ENCODE results near the gene CREB5. TPM values are rescaled to one million over a fixed set of nuclear protein-coding genes. Genes with fewer than 3 reads are reported as not detected.
"Not testable (repeated sequence)": the region's sequence is repeated elsewhere in the genome, so short reads cannot be mapped to it uniquely, and the experiment has no call there.

Gene CREB5
- total RNA-seq, 1 donor from 2014 or later: 4.6 TPM

- Mint-ChIP-seq H3K9me3 (ENCODE audit: low read depth) (no peaks in the 10 kb centered on the region), H3K4me1 (ENCODE audit: low read depth) (peaks cover 7% of the 10 kb centered on the region), H3K36me3 (ENCODE audit: insufficient read depth) (no peaks in the 10 kb centered on the region), H3K4me3 (ENCODE audit: low read depth) (no peak overlapping the region), H3K27me3 (peaks cover 8% of the 10 kb centered on the region), H3K27ac (no peak overlapping the region)
- DNase-seq (ENCODE audit: low spot score, unreplicated experiment): no peak
- TF ChIP-seq CTCF (IDR thresholded peaks at IDR 0.05; ENCODE audit: unreplicated experiment): no peak
Measured at GRCh38 chr7:28597284-28597683, 185.0 kb downstream of the CREB5 start.

GRCh38 chr7:28598037-28598436 lies 185.7 kb downstream of the CREB5 start:
- H3K9me3 Mint-ChIP-seq (ENCODE audit: low read depth); H3K36me3 Mint-ChIP-seq (ENCODE audit: insufficient read depth); DNase-seq (ENCODE audit: low spot score, unreplicated experiment); H3K27me3 Mint-ChIP-seq; H3K4me3 Mint-ChIP-seq (ENCODE audit: low read depth); H3K27ac Mint-ChIP-seq; H3K4me1 Mint-ChIP-seq (ENCODE audit: low read depth): not testable (repeated sequence)

GRCh38 chr7:28598586-28598985 lies 186.3 kb downstream of the CREB5 start:
- peaks cover 8% of the 10 kb centered on the region for H3K27me3 Mint-ChIP-seq
- H3K4me1 Mint-ChIP-seq (ENCODE audit: low read depth): peaks cover 7% of the 10 kb centered on the region
- no peak for DNase-seq (ENCODE audit: low spot score, unreplicated experiment)
- H3K27ac Mint-ChIP-seq: no peak overlapping the region
- no peaks in the 10 kb centered on the region for H3K36me3 Mint-ChIP-seq (ENCODE audit: insufficient read depth)
- no peak overlapping the region for H3K4me3 Mint-ChIP-seq (ENCODE audit: low read depth)
- TF ChIP-seq CTCF (IDR thresholded peaks at IDR 0.05; ENCODE audit: unreplicated experiment): no peak
- H3K9me3 Mint-ChIP-seq (ENCODE audit: low read depth): no peaks in the 10 kb centered on the region

GRCh38 chr7:28599411-28599810 lies 187.1 kb downstream of the CREB5 start:
- peaks cover 8% of the 10 kb centered on the region for H3K27me3 Mint-ChIP-seq

GRCh38 chr7:28602282-28602681 lies 190.0 kb downstream of the CREB5 start:
- no peak overlapping the region for H3K4me3 Mint-ChIP-seq (ENCODE audit: low read depth)
- H3K36me3 Mint-ChIP-seq (ENCODE audit: insufficient read depth): no peaks in the 10 kb centered on the region
- TF ChIP-seq CTCF (IDR thresholded peaks at IDR 0.05; ENCODE audit: unreplicated experiment): no peak
- H3K27me3 Mint-ChIP-seq: peaks cover 8% of the 10 kb centered on the region
- H3K27ac Mint-ChIP-seq: no peak overlapping the region
- H3K4me1 Mint-ChIP-seq (ENCODE audit: low read depth): no peaks in the 10 kb centered on the region
- no peaks in the 10 kb centered on the region for H3K9me3 Mint-ChIP-seq (ENCODE audit: low read depth)
- DNase-seq (ENCODE audit: low spot score, unreplicated experiment): no peak

More at GRCh38 chr7:28599411-28599810, 187.1 kb downstream of the CREB5 start:
- H3K27ac Mint-ChIP-seq: no peak overlapping the region
- no peaks in the 10 kb centered on the region for H3K36me3 Mint-ChIP-seq (ENCODE audit: insufficient read depth)
- TF ChIP-seq CTCF (IDR thresholded peaks at IDR 0.05; ENCODE audit: unreplicated experiment): no peak
- H3K9me3 Mint-ChIP-seq (ENCODE audit: low read depth): no peaks in the 10 kb centered on the region
- DNase-seq (ENCODE audit: low spot score, unreplicated experiment): no peak
- H3K4me1 Mint-ChIP-seq (ENCODE audit: low read depth): peaks cover 2% of the 10 kb centered on the region
- H3K4me3 Mint-ChIP-seq (ENCODE audit: low read depth): no peak overlapping the region

GRCh38 chr7:28605427-28606085 lies 193.2 kb downstream of the CREB5 start:
- TF ChIP-seq CTCF (IDR thresholded peaks at IDR 0.05; ENCODE audit: unreplicated experiment): no peak
- no peaks in the 10 kb centered on the region for H3K4me1 Mint-ChIP-seq (ENCODE audit: low read depth)
- H3K27ac Mint-ChIP-seq: no peak overlapping the region
- no peak for DNase-seq (ENCODE audit: low spot score, unreplicated experiment)
- peaks cover under 1% of the 10 kb centered on the region for H3K27me3 Mint-ChIP-seq
- H3K4me3 Mint-ChIP-seq (ENCODE audit: low read depth): no peak overlapping the region
- H3K36me3 Mint-ChIP-seq (ENCODE audit: insufficient read depth): no peaks in the 10 kb centered on the region
- no peaks in the 10 kb centered on the region for H3K9me3 Mint-ChIP-seq (ENCODE audit: low read depth)

Measured in progenitor cell of endocrine pancreas (in vitro differentiated cells).